GM23338 (cell line): ENCODE results near the gene SYT17. TPM values are rescaled to one million over a fixed set of nuclear protein-coding genes. Genes with fewer than 3 reads are reported as not detected.

ENCODE experiments used
- ATAC-seq: fragments of 200-7000 bp; cut with Tn5 transposase; 3 replicates; pipeline ENCODE4 v1.9.1; 2020
- DNase-seq: peaks from one replicate; pipeline ENCODE4 v3.0.0-alpha.2; 2015; ENCODE audit warnings: low spot score
- H2AFZ ChIP-seq: fragments of 200-600 bp; sonication (generic); 2 replicates; pipeline ENCODE4 v1.8.0; 2016; ENCODE audit warnings: antibody characterized with exemption, mild to moderate bottlenecking, moderate library complexity
- H3F3A ChIP-seq: fragments of 200-600 bp; sonication (generic); replicated peaks from 2 replicates; pipeline ENCODE4 v1.8.0; 2017; ENCODE audit warnings: antibody characterized with exemption, mixed run types, low read depth
- H3K27ac ChIP-seq: fragments of 200-600 bp; sonication (generic); 2 replicates; pipeline ENCODE4 v1.6.1; 2016; ENCODE audit warnings: low read depth
- H3K27me3 ChIP-seq: fragments of 200-600 bp; sonication (generic); 2 replicates; pipeline ENCODE4 v1.8.0; 2016; ENCODE audit warnings: mild to moderate bottlenecking, mixed run types, moderate library complexity; ENCODE audit not compliant: insufficient read depth
- H3K36me3 ChIP-seq: fragments of 200-600 bp; sonication (generic); 2 replicates; pipeline ENCODE4 v1.8.0; 2016; ENCODE audit warnings: mild to moderate bottlenecking; ENCODE audit not compliant: insufficient read depth
- H3K4me1 ChIP-seq: fragments of 200-600 bp; sonication (generic); 2 replicates; pipeline ENCODE4 v1.8.0; 2016; ENCODE audit warnings: mild to moderate bottlenecking, moderate library complexity; ENCODE audit not compliant: insufficient read depth
- H3K4me2 ChIP-seq: fragments of 200-600 bp; sonication (generic); 2 replicates; pipeline ENCODE4 v1.7.1; 2017; ENCODE audit warnings: mixed run types
- H3K4me3 ChIP-seq: fragments of 200-600 bp; sonication (generic); 2 replicates; pipeline ENCODE4 v1.6.1; 2016; ENCODE audit warnings: mixed run types
- H3K79me2 ChIP-seq: fragments of 200-600 bp; sonication (generic); replicated peaks from 2 replicates; pipeline ENCODE4 v1.8.0; 2017; ENCODE audit warnings: mild to moderate bottlenecking; ENCODE audit not compliant: insufficient read depth
- H3K9me2 ChIP-seq: fragments of 200-600 bp; sonication (generic); 2 replicates; pipeline ENCODE4 v1.8.0; 2017; ENCODE audit not compliant: insufficient read depth
- H4K20me1 ChIP-seq: fragments of 200-600 bp; sonication (generic); replicated peaks from 2 replicates; pipeline ENCODE4 v1.8.0; 2017; ENCODE audit warnings: mild to moderate bottlenecking; ENCODE audit not compliant: insufficient read depth
- H3K27ac Mint-ChIP-seq: 2 replicates; pipeline ENCODE4 v1.8.0; 2020; ENCODE audit warnings: inconsistent platforms, mild to moderate bottlenecking, moderate library complexity, mixed read lengths
- H3K27me3 Mint-ChIP-seq: 3 replicates; pipeline ENCODE4 v1.8.0; 2022; ENCODE audit warnings: low read depth, mild to moderate bottlenecking, moderate library complexity, mixed read lengths, inconsistent platforms; ENCODE audit not compliant: insufficient read depth, poor library complexity
- H3K36me3 Mint-ChIP-seq: 3 replicates; pipeline ENCODE4 v1.8.0; 2021; ENCODE audit warnings: low read depth, mild to moderate bottlenecking, inconsistent platforms, moderate library complexity, mixed read lengths
- H3K4me1 Mint-ChIP-seq: 3 replicates; pipeline ENCODE4 v1.8.0; 2020; ENCODE audit warnings: mild to moderate bottlenecking, inconsistent platforms, mixed read lengths
- H3K4me3 Mint-ChIP-seq: 3 replicates; pipeline ENCODE4 v1.8.0; 2021; ENCODE audit warnings: moderate library complexity, mild to moderate bottlenecking, inconsistent platforms, mixed read lengths
- H3K9me3 Mint-ChIP-seq: 3 replicates; pipeline ENCODE4 v1.8.0; 2020; ENCODE audit warnings: moderate library complexity, mild to moderate bottlenecking, inconsistent platforms, mixed read lengths
- CREB1 ChIP-seq: fragments of 250-450 bp; sonication (Bioruptor Pico); IDR thresholded peaks from 2 replicates; pipeline ENCODE4 v1.5.0; 2020; ENCODE audit warnings: low read depth, mild to moderate bottlenecking, moderate library complexity
- ETS1 ChIP-seq: IDR thresholded peaks from 2 replicates; pipeline ENCODE4 v1.6.1; 2016; ENCODE audit warnings: antibody characterized with exemption
- EZH2 ChIP-seq: fragments of 200-600 bp; sonication (generic); IDR thresholded peaks from one replicate; pipeline ENCODE4 v1.8.0; 2017; ENCODE audit warnings: antibody characterized with exemption, mild to moderate bottlenecking, low read depth; ENCODE audit not compliant: unreplicated experiment
- EZH2phosphoT487 ChIP-seq: fragments of 200-600 bp; sonication (generic); IDR thresholded peaks from one replicate; pipeline ENCODE4 v1.8.1; 2018; ENCODE audit warnings: antibody characterized with exemption; ENCODE audit not compliant: unreplicated experiment
- JUNB ChIP-seq: IDR thresholded peaks from one replicate; pipeline ENCODE4 v1.6.1; 2016; ENCODE audit warnings: antibody characterized with exemption; ENCODE audit not compliant: unreplicated experiment
- NANOG ChIP-seq: IDR thresholded peaks from 2 replicates; pipeline ENCODE4 v1.6.1; 2016; ENCODE audit warnings: antibody characterized with exemption, borderline replicate concordance
- POLR2AphosphoS5 ChIP-seq: IDR thresholded peaks from 2 replicates; pipeline ENCODE4 v1.6.1; 2016; ENCODE audit warnings: antibody characterized with exemption, low read depth
- STAT1 ChIP-seq: IDR thresholded peaks from one replicate; pipeline ENCODE4 v1.6.1; 2016; ENCODE audit warnings: antibody characterized with exemption; ENCODE audit not compliant: unreplicated experiment
- ZNF114 ChIP-seq: fragments of 250-450 bp; sonication (Bioruptor Pico); IDR thresholded peaks from 2 replicates; pipeline ENCODE4 v1.5.0; 2020; ENCODE audit warnings: mild to moderate bottlenecking, moderate library complexity
- polyA plus RNA-seq: library from polyadenylated mRNA; unstranded; fragments of >200 nt; fragmentation: Nextera tagmentation; extraction: Ambion mirVana; gene quantifications from 2 replicates; pipeline ENCODE4 v1.2.1, GENCODE V29; 2016
- total RNA-seq: library from RNA; depleted of rRNA; stranded (reverse); fragments of >200 nt; shearing (Covaris generic); gene quantifications from 2 replicates; pipeline ENCODE4 v1.2.3, GENCODE V29; 2014
- TF ChIP-seq, protein P1 (sequence below), 2 experiments: fragments of 200-600 bp in 1 of 2; sonication (generic) in 1 of 2; conservative IDR thresholded peaks; 2 replicates each; pipeline versions ENCODE4 v1.5.1 to v1.6.1; 2016 to 2017; ENCODE audit warnings: antibody characterized with exemption in 2 of 2, low read depth in 2 of 2, mild to moderate bottlenecking in 2 of 2, moderate library complexity in 1 of 2
- TF ChIP-seq, protein P2 (sequence below): fragments of 250-450 bp; sonication (Bioruptor Pico); IDR thresholded peaks from 2 replicates; pipeline ENCODE4 v1.5.0; 2020; ENCODE audit warnings: mild to moderate bottlenecking, moderate library complexity

Gene SYT17
- total and polyA plus RNA-seq, 2 experiments from 2014 or later, result 5.3 to 9.5 TPM

DNA sequence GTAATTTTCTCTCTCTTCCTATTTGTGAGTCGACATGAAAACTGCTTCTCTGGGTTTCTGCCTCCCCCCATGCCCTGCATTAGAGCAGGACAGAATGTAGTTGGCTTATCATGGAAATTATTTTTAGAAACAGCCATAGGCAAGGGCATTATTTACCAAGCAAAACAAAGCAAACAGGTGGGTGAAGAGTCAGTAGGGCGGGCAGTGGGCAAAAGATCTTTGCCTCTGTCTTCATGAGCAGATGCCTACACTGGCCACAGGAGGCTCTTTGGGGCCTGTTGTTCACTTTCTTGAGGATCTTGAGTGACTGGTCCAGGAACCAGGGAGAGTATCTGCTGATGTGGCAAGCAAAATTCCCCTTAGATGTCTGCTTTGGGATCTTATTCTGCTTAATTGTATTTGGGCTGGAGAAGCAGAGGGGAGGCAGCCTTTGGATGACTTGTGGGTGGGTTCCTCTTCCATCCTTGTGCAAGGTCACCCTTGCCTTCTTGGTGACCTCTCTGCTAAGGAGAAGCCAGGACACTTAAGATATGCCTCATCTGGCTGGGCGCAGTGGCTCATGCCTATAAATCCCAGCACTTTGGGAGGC is 75.0 kb downstream of the SYT17 start (continued):
- TF ChIP-seq ZNF114 (CRISPR knock-in tag) (no peak), ETS1 (no peak), STAT1 (no peak), NANOG (no peak)

GRCh38 chr16:19245326-19245925 is 77.4 kb downstream of the SYT17 start:
- no peaks in the 10 kb centered on the region for H3K27me3 ChIP-seq
- H3K4me1 ChIP-seq, result no peaks in the 10 kb centered on the region
- Mint-ChIP-seq H3K4me1 (peaks cover 3% of the 10 kb centered on the region; the same call in 1 of the 3 replicates), H3K27me3 (no peaks in the 10 kb centered on the region), H3K4me3 (no peak overlapping the region), H3K9me3 (peaks cover 12% of the 10 kb centered on the region; the same call in 2 of the 3 replicates), H3K27ac (no peak overlapping the region), H3K36me3 (peaks cover 4% of the 10 kb centered on the region; the same call in 2 of the 3 replicates)
- H3K79me2 ChIP-seq, result no peaks in the 10 kb centered on the region
- no peak for TF ChIP-seq POLR2AphosphoS5
- TF ChIP-seq, protein P1, sequence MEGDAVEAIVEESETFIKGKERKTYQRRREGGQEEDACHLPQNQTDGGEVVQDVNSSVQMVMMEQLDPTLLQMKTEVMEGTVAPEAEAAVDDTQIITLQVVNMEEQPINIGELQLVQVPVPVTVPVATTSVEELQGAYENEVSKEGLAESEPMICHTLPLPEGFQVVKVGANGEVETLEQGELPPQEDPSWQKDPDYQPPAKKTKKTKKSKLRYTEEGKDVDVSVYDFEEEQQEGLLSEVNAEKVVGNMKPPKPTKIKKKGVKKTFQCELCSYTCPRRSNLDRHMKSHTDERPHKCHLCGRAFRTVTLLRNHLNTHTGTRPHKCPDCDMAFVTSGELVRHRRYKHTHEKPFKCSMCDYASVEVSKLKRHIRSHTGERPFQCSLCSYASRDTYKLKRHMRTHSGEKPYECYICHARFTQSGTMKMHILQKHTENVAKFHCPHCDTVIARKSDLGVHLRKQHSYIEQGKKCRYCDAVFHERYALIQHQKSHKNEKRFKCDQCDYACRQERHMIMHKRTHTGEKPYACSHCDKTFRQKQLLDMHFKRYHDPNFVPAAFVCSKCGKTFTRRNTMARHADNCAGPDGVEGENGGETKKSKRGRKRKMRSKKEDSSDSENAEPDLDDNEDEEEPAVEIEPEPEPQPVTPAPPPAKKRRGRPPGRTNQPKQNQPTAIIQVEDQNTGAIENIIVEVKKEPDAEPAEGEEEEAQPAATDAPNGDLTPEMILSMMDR (conservative IDR thresholded peaks at IDR 0.05; ENCODE audit: low read depth in 2 of 2), result 0 out of 4 replicates have a peak, but pooled peaks of 1 of the 2 experiments have one; percentile 8
- H3K27ac ChIP-seq, result no peak overlapping the region
- peak; percentile 48; the same call in 2 of the 3 replicates for ATAC-seq
- H3K36me3 ChIP-seq, result no peaks in the 10 kb centered on the region; the same call in 1 of the 2 replicates
- H3K4me3 ChIP-seq, result no peak overlapping the region
- H2AFZ ChIP-seq, result no peak overlapping the region
- H4K20me1 ChIP-seq, result no peaks in the 10 kb centered on the region
- no peaks in the 10 kb centered on the region for H3K9me2 ChIP-seq
- H3F3A ChIP-seq, result no peaks in the 10 kb centered on the region
- H3K4me2 ChIP-seq, result no peak overlapping the region
- DNase-seq, result peak; percentile 12

DNA sequence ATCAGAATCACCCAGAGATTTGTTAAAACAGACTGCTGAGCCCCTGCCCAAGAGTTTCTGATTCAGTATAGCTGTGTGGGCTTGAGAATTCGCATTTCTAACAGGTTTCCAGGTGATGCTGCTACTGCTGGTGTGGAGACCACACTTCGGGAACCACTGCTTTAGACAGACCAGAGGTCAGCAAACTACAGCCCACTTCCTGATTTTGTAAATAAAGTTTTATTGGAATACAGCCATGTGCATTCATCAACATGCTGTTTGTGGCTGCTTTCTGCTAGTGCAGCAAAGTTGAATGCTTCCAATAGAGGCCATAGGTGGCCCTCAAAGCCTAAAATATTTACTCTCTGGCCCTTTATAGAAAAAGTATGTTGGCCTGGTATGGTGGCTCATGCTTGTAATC is 84.9 kb downstream of the SYT17 start:
- H3K79me2 ChIP-seq, result no peaks in the 10 kb centered on the region
- DNase-seq (no peak), ATAC-seq (no peak; the same call in 2 of the 3 replicates)
- no peak overlapping the region for H3K27ac ChIP-seq
- H2AFZ ChIP-seq, result 0 out of 2 replicates have a peak overlapping the region, but pooled peaks have one; percentile 43
- H3K27me3 ChIP-seq, result no peaks in the 10 kb centered on the region
- no peaks in the 10 kb centered on the region; the same call in 1 of the 2 replicates for H3K9me2 ChIP-seq
- Mint-ChIP-seq H3K36me3 (no peaks in the 10 kb centered on the region; the same call in 2 of the 3 replicates), H3K27ac (no peak overlapping the region), H3K4me3 (no peak overlapping the region), H3K4me1 (peaks cover 16% of the 10 kb centered on the region), H3K27me3 (no peaks in the 10 kb centered on the region), H3K9me3 (peaks cover under 1% of the 10 kb centered on the region; the same call in 1 of the 3 replicates)
- no peaks in the 10 kb centered on the region; the same call in 1 of the 2 replicates for H3K36me3 ChIP-seq
- no peak overlapping the region for H3K4me3 ChIP-seq
- H3K4me2 ChIP-seq, result no peak overlapping the region
- no peaks in the 10 kb centered on the region for H3F3A ChIP-seq
- peaks cover 16% of the 10 kb centered on the region for H3K4me1 ChIP-seq
- H4K20me1 ChIP-seq, result no peaks in the 10 kb centered on the region
- TF ChIP-seq CREB1 (CRISPR knock-in tag) (no peak), EZH2phosphoT487 (no peak), JUNB (no peak), EZH2 (no peak)
- TF ChIP-seq, protein P2, sequence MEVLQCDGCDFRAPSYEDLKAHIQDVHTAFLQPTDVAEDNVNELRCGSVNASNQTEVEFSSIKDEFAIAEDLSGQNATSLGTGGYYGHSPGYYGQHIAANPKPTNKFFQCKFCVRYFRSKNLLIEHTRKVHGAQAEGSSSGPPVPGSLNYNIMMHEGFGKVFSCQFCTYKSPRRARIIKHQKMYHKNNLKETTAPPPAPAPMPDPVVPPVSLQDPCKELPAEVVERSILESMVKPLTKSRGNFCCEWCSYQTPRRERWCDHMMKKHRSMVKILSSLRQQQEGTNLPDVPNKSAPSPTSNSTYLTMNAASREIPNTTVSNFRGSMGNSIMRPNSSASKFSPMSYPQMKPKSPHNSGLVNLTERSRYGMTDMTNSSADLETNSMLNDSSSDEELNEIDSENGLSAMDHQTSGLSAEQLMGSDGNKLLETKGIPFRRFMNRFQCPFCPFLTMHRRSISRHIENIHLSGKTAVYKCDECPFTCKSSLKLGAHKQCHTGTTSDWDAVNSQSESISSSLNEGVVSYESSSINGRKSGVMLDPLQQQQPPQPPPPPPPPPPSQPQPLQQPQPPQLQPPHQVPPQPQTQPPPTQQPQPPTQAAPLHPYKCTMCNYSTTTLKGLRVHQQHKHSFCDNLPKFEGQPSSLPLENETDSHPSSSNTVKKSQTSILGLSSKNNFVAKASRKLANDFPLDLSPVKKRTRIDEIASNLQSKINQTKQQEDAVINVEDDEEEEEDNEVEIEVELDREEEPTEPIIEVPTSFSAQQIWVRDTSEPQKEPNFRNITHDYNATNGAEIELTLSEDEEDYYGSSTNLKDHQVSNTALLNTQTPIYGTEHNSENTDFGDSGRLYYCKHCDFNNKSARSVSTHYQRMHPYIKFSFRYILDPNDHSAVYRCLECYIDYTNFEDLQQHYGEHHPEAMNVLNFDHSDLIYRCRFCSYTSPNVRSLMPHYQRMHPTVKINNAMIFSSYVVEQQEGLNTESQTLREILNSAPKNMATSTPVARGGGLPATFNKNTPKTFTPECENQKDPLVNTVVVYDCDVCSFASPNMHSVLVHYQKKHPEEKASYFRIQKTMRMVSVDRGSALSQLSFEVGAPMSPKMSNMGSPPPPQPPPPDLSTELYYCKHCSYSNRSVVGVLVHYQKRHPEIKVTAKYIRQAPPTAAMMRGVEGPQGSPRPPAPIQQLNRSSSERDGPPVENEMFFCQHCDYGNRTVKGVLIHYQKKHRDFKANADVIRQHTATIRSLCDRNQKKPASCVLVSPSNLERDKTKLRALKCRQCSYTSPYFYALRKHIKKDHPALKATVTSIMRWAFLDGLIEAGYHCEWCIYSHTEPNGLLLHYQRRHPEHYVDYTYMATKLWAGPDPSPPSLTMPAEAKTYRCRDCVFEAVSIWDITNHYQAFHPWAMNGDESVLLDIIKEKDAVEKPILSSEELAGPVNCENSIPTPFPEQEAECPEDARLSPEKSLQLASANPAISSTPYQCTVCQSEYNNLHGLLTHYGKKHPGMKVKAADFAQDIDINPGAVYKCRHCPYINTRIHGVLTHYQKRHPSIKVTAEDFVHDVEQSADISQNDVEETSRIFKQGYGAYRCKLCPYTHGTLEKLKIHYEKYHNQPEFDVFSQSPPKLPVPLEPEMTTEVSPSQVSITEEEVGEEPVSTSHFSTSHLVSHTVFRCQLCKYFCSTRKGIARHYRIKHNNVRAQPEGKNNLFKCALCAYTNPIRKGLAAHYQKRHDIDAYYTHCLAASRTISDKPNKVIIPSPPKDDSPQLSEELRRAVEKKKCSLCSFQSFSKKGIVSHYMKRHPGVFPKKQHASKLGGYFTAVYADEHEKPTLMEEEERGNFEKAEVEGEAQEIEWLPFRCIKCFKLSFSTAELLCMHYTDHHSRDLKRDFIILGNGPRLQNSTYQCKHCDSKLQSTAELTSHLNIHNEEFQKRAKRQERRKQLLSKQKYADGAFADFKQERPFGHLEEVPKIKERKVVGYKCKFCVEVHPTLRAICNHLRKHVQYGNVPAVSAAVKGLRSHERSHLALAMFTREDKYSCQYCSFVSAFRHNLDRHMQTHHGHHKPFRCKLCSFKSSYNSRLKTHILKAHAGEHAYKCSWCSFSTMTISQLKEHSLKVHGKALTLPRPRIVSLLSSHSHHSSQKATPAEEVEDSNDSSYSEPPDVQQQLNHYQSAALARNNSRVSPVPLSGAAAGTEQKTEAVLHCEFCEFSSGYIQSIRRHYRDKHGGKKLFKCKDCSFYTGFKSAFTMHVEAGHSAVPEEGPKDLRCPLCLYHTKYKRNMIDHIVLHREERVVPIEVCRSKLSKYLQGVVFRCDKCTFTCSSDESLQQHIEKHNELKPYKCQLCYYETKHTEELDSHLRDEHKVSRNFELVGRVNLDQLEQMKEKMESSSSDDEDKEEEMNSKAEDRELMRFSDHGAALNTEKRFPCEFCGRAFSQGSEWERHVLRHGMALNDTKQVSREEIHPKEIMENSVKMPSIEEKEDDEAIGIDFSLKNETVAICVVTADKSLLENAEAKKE (CRISPR knock-in tag), result no peak
